ENCODE data around the gene PJA1. TPM values are rescaled to one million over a fixed set of nuclear protein-coding genes. Genes with fewer than 3 reads are reported as not detected.

Gene PJA1
- total and polyA plus RNA-seq, 2 experiments from 2014 or later, result 68.9 to 73.4 TPM

GRCh38 chrX:69189576-69190371 is 24.5 kb upstream of the PJA1 start:
- peak in 1 of 2 donors; percentile 72 for DNase-seq (ENCODE audit: low read depth in 1 of 2, low spot score in 1 of 2)
- Histone ChIP-seq H3K4me3 (no peak overlapping the region), H3K4me1 (ENCODE audit: low read depth) (no peaks in the 10 kb centered on the region), H3K27me3 (no peaks in the 10 kb centered on the region), H3K36me3 (no peaks in the 10 kb centered on the region), H3K27ac (no peak overlapping the region), H3K9me3 (ENCODE audit: low read depth) (no peaks in the 10 kb centered on the region)
- no peak for TF ChIP-seq CTCF (IDR thresholded peaks at IDR 0.05; ENCODE audit: low read depth, low read length)

GRCh38 chrX:69186651-69187050 is 21.4 kb upstream of the PJA1 start:
- Histone ChIP-seq H3K27ac (no peak overlapping the region), H3K27me3 (no peaks in the 10 kb centered on the region), H3K4me3 (no peak overlapping the region), H3K36me3 (no peaks in the 10 kb centered on the region), H3K9me3 (ENCODE audit: low read depth) (no peaks in the 10 kb centered on the region), H3K4me1 (ENCODE audit: low read depth) (no peaks in the 10 kb centered on the region)
- no peak for TF ChIP-seq CTCF (IDR thresholded peaks at IDR 0.05; ENCODE audit: low read depth, low read length)
- DNase-seq (ENCODE audit: low read depth in 1 of 2, low spot score in 1 of 2), result no peak

GRCh38 chrX:69185886-69186285 is 20.6 kb upstream of the PJA1 start:
- H3K9me3 ChIP-seq (ENCODE audit: low read depth), result no peaks in the 10 kb centered on the region
- H3K4me1 ChIP-seq (ENCODE audit: low read depth), result no peaks in the 10 kb centered on the region
- H3K27me3 ChIP-seq, result no peaks in the 10 kb centered on the region
- no peak for DNase-seq (ENCODE audit: low read depth in 1 of 2, low spot score in 1 of 2)
- no peak overlapping the region for H3K27ac ChIP-seq
- H3K4me3 ChIP-seq, result no peak overlapping the region
- TF ChIP-seq CTCF (IDR thresholded peaks at IDR 0.05; ENCODE audit: low read depth, low read length), result no peak
- H3K36me3 ChIP-seq, result no peaks in the 10 kb centered on the region

GRCh38 chrX:69185141-69185540 is 19.9 kb upstream of the PJA1 start:
- DNase-seq (ENCODE audit: low read depth in 1 of 2, low spot score in 1 of 2), result no peak

GRCh38 chrX:69182818-69183380 is 17.6 kb upstream of the PJA1 start:
- TF ChIP-seq CTCF (IDR thresholded peaks at IDR 0.05; ENCODE audit: low read depth, low read length), result no peak
- Histone ChIP-seq H3K36me3 (no peaks in the 10 kb centered on the region), H3K9me3 (ENCODE audit: low read depth) (no peaks in the 10 kb centered on the region), H3K27me3 (no peaks in the 10 kb centered on the region), H3K4me1 (ENCODE audit: low read depth) (no peaks in the 10 kb centered on the region), H3K4me3 (no peak overlapping the region), H3K27ac (no peak overlapping the region)
- peak in 1 of 2 donors; percentile 30 for DNase-seq (ENCODE audit: low read depth in 1 of 2, low spot score in 1 of 2)

More at GRCh38 chrX:69185141-69185540, 19.9 kb upstream of the PJA1 start:
- H3K36me3 ChIP-seq, result no peaks in the 10 kb centered on the region
- H3K27ac ChIP-seq, result no peak overlapping the region
- H3K27me3 ChIP-seq, result no peaks in the 10 kb centered on the region
- H3K4me3 ChIP-seq, result no peak overlapping the region
- H3K9me3 ChIP-seq (ENCODE audit: low read depth), result no peaks in the 10 kb centered on the region
- H3K4me1 ChIP-seq (ENCODE audit: low read depth), result no peaks in the 10 kb centered on the region
- TF ChIP-seq CTCF (IDR thresholded peaks at IDR 0.05; ENCODE audit: low read depth, low read length), result no peak

Data from cardiac muscle cell (in vitro differentiated cells and primary cell).